ENCODE measurements around the gene KDM7A.

DNA sequence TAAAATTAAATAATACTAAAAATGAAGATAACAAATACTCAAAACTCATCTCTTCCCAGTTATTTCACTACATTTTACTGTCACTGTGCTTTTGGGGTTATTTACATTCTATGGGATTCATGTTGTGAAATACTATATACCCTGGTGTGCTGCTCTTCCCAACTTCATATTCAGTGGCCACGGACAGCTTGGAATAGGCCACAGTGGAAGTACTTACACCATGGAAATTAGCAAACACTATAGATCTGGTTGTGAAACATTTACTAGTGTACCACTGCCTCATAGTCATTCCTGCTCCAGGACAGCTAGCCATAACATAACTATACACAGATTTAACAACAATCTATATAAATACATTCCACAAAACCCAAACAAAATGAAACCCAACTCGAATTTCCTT lies 21.2 kb upstream of the KDM7A start:
- TF ChIP-seq CTCF (IDR thresholded peaks at IDR 0.05; ENCODE audit: borderline replicate concordance, extremely low read depth, low read length, poor library complexity, severe bottlenecking) (no peak), EZH2 (IDR thresholded peaks at IDR 0.05; ENCODE audit: borderline replicate concordance, low read depth, low read length, severe bottlenecking) (no peak)

Data from DND-41 (cell line).